Lower lobe of right lung (tissue), 2 donors: ENCODE results near the gene RGS7. TPM values are rescaled to one million over a fixed set of nuclear protein-coding genes. Genes with fewer than 3 reads are reported as not detected.

ENCODE experiments used
- ATAC-seq, 2 donors: fragments of 200-7000 bp; cut with Tn5 transposase; one replicate each; pipeline ENCODE4 v1.9.1; 2020 to 2022; ENCODE audit warnings: mild to moderate bottlenecking in 2 of 2, moderate library complexity in 2 of 2
- DNase-seq: peaks from one replicate; pipeline ENCODE4 v3.0.0-alpha.2; 2020
- H3K27ac ChIP-seq: fragments of 200-600 bp; one replicate; pipeline ENCODE4 v1.8.0; 2022
- H3K27me3 ChIP-seq: fragments of 200-600 bp; one replicate; pipeline ENCODE4 v1.8.0; 2022; ENCODE audit warnings: low read depth
- H3K36me3 ChIP-seq: fragments of 200-600 bp; one replicate; pipeline ENCODE4 v1.8.0; 2022; ENCODE audit warnings: mild to moderate bottlenecking
- H3K4me1 ChIP-seq: fragments of 200-600 bp; one replicate; pipeline ENCODE4 v1.8.0; 2022
- H3K4me3 ChIP-seq: fragments of 200-600 bp; one replicate; pipeline ENCODE4 v1.8.0; 2022; ENCODE audit warnings: mild to moderate bottlenecking
- H3K9me3 ChIP-seq: fragments of 200-600 bp; one replicate; pipeline ENCODE4 v1.8.0; 2022
- intact Hi-C: fragments of 100-400 bp; cut with DNase I; formaldehyde crosslinking; loops from one replicate; pipeline ENCODE4 v1.11.0; 2022
- total RNA-seq: library from RNA; stranded (reverse); fragmentation: NEBNext Ultra II Directional; extraction: Animal tissue kit (Norgen Biotek cat#: 25700); gene quantifications from one replicate; pipeline ENCODE4 v1.2.1, GENCODE V29; 2021
- TF ChIP-seq, protein P1 (sequence below): fragments of 200-600 bp; IDR thresholded peaks from one replicate; pipeline ENCODE4 v1.8.0; 2022; ENCODE audit warnings: antibody characterized with exemption, mild to moderate bottlenecking
- donor health status: DM: no; HTN: yes; CAD: no; lungs with severe emphysema.

The RGS7 gene
- total RNA-seq, 1 donor from 2014 or later: 0.21 TPM

DNA sequence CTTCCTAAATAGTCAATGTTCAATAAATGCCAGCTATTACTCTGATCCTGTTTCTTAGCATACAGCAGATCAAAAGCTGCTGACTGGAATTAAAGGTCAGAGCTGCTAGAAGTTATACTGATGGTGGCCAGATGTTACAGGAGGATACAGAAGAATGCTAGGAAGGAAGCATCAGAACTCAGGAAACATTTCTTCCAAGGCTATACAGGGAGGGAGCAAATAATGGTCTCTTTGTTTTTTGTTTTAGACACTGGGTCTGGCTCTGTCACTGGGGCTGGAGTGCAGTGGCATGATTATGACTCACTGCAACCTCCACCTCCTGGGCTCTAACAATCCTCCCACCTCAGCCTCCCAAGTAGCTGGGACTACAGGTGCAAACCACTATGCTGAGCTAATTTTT, 175.5 kb downstream of the RGS7 start:
- Histone ChIP-seq H3K27me3 (no peaks in the 10 kb centered on the region), H3K9me3 (no peaks in the 10 kb centered on the region), H3K27ac (no peak overlapping the region), H3K36me3 (no peaks in the 10 kb centered on the region), H3K4me3 (no peak overlapping the region), H3K4me1 (no peaks in the 10 kb centered on the region)
- TF ChIP-seq, protein P1, sequence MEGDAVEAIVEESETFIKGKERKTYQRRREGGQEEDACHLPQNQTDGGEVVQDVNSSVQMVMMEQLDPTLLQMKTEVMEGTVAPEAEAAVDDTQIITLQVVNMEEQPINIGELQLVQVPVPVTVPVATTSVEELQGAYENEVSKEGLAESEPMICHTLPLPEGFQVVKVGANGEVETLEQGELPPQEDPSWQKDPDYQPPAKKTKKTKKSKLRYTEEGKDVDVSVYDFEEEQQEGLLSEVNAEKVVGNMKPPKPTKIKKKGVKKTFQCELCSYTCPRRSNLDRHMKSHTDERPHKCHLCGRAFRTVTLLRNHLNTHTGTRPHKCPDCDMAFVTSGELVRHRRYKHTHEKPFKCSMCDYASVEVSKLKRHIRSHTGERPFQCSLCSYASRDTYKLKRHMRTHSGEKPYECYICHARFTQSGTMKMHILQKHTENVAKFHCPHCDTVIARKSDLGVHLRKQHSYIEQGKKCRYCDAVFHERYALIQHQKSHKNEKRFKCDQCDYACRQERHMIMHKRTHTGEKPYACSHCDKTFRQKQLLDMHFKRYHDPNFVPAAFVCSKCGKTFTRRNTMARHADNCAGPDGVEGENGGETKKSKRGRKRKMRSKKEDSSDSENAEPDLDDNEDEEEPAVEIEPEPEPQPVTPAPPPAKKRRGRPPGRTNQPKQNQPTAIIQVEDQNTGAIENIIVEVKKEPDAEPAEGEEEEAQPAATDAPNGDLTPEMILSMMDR: no peak
- no peak for ATAC-seq
- no peak for DNase-seq
- intact Hi-C loops: no loop called here

DNA sequence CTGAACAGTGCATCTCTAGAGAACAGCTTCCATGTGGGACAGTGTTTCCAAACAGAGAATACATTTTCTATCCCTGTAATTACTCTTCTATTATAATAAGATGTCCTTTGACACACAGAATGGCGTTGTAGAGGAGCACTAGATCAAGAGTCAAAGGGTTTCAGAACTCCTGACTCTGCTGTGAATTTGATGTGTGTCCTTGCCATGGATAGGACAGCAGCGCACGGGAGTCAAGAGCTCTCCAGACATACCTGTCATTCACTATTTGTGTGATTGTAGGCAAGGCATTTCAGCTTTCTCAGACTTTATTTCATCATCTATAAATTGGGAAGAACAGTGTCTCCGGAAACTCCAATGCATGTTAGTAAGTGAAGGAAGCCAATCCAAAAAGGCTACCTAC, 176.4 kb downstream of the RGS7 start:
- Histone ChIP-seq H3K36me3 (no peaks in the 10 kb centered on the region), H3K4me3 (no peak overlapping the region), H3K27me3 (no peaks in the 10 kb centered on the region), H3K27ac (no peak overlapping the region), H3K4me1 (no peaks in the 10 kb centered on the region), H3K9me3 (no peaks in the 10 kb centered on the region)
- no peak for ATAC-seq
- TF ChIP-seq, protein P1: no peak
- no peak for DNase-seq
- intact Hi-C loops: no loop called here

DNA sequence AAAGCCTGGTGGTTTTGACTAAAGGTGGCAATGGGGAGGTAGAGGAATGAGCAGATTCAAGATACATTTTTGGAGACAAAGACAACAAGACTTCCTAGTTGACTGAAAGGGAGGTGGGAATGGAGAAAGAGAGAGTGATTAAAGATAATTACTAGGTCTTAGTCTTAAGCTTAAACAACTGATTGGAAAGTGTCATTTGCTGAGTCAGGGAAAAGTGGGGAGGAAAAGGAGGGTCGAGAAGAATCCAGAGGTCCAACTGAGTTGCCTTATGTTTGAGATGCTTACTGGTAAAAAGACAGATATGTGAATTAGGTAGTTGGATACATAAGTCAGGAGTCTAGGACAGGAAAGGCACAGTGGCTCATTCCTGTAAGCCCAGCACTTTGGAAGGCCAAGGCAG, 179.3 kb downstream of the RGS7 start:
- Histone ChIP-seq H3K4me3 (no peak overlapping the region), H3K9me3 (no peaks in the 10 kb centered on the region), H3K4me1 (no peaks in the 10 kb centered on the region), H3K27me3 (no peaks in the 10 kb centered on the region), H3K36me3 (no peaks in the 10 kb centered on the region), H3K27ac (no peak overlapping the region)
- DNase-seq (no peak), ATAC-seq (no peak)
- TF ChIP-seq, protein P1: no peak
- intact Hi-C loops: no loop called here

DNA sequence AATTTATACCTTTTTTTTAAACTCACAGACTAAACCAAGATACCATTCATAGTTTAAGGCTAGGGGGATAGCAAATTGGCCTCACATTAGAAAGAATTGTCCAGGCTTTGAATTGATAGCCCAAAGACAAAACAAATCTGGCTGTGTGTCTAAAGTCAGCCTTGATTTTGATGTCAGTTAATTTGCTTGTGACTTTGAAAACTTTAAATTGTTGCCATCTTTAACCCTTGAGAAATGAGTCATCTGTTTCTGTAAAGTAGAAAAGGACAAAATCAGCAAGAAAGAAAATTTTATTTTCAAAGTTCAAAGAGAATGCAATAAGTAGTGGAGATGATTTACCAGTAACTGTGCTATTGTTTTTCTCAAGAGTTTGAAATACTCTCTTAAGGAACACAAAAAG, 184.5 kb downstream of the RGS7 start:
- TF ChIP-seq, protein P1: no peak
- H3K9me3 ChIP-seq: no peaks in the 10 kb centered on the region
- intact Hi-C loops: no loop called here
- no peak for DNase-seq
- no peak overlapping the region for H3K27ac ChIP-seq
- H3K4me1 ChIP-seq: no peaks in the 10 kb centered on the region
- no peak for ATAC-seq
- no peaks in the 10 kb centered on the region for H3K36me3 ChIP-seq
- no peaks in the 10 kb centered on the region for H3K27me3 ChIP-seq
- no peak overlapping the region for H3K4me3 ChIP-seq

DNA sequence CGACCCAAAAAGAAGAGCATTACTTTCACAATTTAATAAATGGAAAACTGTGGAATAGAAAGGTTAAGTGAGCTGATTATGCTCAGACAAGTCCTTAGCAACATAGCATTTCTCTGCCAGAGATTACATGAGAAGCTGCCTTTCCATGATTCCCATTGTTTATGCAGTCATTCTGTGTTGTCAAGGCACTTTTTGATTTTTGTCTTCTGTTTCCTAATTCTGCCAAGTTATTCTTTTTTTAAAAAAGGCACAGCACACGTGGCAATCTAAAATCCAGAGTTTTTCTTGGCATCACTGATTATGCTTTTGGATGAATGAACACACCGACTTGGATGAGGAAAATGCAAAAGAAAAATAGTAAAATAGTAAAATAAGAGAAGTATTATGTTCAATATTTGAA, 185.0 kb downstream of the RGS7 start:
- no peak overlapping the region for H3K4me3 ChIP-seq
- H3K27ac ChIP-seq: no peak overlapping the region
- ATAC-seq (no peak), DNase-seq (no peak)
- H3K27me3 ChIP-seq: no peaks in the 10 kb centered on the region
- H3K4me1 ChIP-seq: no peaks in the 10 kb centered on the region
- no peaks in the 10 kb centered on the region for H3K9me3 ChIP-seq
- TF ChIP-seq, protein P1: no peak
- intact Hi-C loops: no loop called here
- H3K36me3 ChIP-seq: no peaks in the 10 kb centered on the region

DNA sequence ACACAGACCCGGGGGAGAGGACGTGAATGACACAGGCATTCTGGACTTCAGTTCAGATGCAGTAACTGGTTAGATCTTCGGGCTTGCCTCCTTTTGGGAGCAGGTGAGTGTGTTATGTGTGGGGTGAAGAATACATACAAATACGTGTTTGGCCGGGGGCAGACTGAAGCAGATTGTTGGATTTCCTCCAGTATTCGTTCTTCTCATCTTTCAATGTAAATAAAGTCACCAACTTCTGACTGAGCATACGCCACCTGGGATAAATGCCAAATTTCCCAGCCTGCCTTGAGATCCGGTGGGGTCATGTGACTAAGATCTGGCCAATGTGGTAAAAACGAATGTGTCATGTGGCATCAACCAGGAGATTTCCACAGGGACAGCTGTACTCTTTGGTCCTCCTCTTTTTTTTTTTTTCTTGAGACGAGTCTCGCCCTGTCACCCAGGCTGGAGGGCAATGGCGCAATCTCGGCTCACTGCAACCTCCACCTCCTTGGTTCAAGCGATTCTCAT, 189.8 kb downstream of the RGS7 start:
- Histone ChIP-seq H3K27ac (no peak overlapping the region), H3K36me3 (no peaks in the 10 kb centered on the region), H3K27me3 (no peaks in the 10 kb centered on the region), H3K9me3 (no peaks in the 10 kb centered on the region), H3K4me1 (no peaks in the 10 kb centered on the region), H3K4me3 (no peak overlapping the region)
- intact Hi-C loops: no loop called here
- DNase-seq: no peak
- no peak for ATAC-seq
- TF ChIP-seq, protein P1: no peak
